ENCODE measurements around the gene DNAJC25.
A peak's percentile ranks its signal among the peaks of the same experiment; 100 is the strongest.
"Not testable (repeated sequence)": the region's sequence is repeated elsewhere in the genome, so short reads cannot be mapped to it uniquely, and the experiment has no call there.

DNAJC25 gene

GRCh38 chr9:111661802-111662521 is 30.8 kb downstream of the DNAJC25 start:
- DNase-seq = no peak
- in situ Hi-C loops (cut with MboI; ENCODE audit: low pct_unique_long_range_greater_than_20kb, low sequenced_read_pairs) = no loop called here

GRCh38 chr9:111662576-111663300 is 31.6 kb downstream of the DNAJC25 start:
- in situ Hi-C loops (cut with MboI; ENCODE audit: low pct_unique_long_range_greater_than_20kb, low sequenced_read_pairs) = no loop called here
- peak; percentile 56 for DNase-seq

- DNase-seq = no peak
- in situ Hi-C loops (cut with MboI; ENCODE audit: low pct_unique_long_range_greater_than_20kb, low sequenced_read_pairs) = no loop called here
Measured at GRCh38 chr9:111663301-111663823, 32.2 kb downstream of the DNAJC25 start.

- no peak for DNase-seq
- in situ Hi-C loops (cut with MboI; ENCODE audit: low pct_unique_long_range_greater_than_20kb, low sequenced_read_pairs) = no loop called here
Measured at GRCh38 chr9:111668026-111668573, 37.0 kb downstream of the DNAJC25 start.

- DNase-seq; in situ Hi-C loops (cut with MboI; ENCODE audit: low pct_unique_long_range_greater_than_20kb, low sequenced_read_pairs): not testable (repeated sequence)
Measured at GRCh38 chr9:111668601-111669000, 37.5 kb downstream of the DNAJC25 start.

GRCh38 chr9:111674319-111674718 is 43.2 kb downstream of the DNAJC25 start:
- in situ Hi-C loops (cut with MboI; ENCODE audit: low pct_unique_long_range_greater_than_20kb, low sequenced_read_pairs) = no loop called here
- no peak for DNase-seq

- in situ Hi-C loops (cut with MboI; ENCODE audit: low pct_unique_long_range_greater_than_20kb, low sequenced_read_pairs) = no loop called here
- no peak for DNase-seq
Measured at GRCh38 chr9:111676116-111676515, 45.0 kb downstream of the DNAJC25 start.

- in situ Hi-C loops (cut with MboI; ENCODE audit: low pct_unique_long_range_greater_than_20kb, low sequenced_read_pairs) = no loop called here
- DNase-seq = no peak
Measured at GRCh38 chr9:111678293-111678692, 47.2 kb downstream of the DNAJC25 start.

GRCh38 chr9:111679199-111679598 is 48.1 kb downstream of the DNAJC25 start:
- DNase-seq = no peak
- in situ Hi-C loops (cut with MboI; ENCODE audit: low pct_unique_long_range_greater_than_20kb, low sequenced_read_pairs) = no loop called here

- in situ Hi-C loops (cut with MboI; ENCODE audit: low pct_unique_long_range_greater_than_20kb, low sequenced_read_pairs) = no loop called here
- DNase-seq = no peak
Measured at GRCh38 chr9:111683392-111683791, 52.3 kb downstream of the DNAJC25 start.

GRCh38 chr9:111691672-111692329 is 60.7 kb downstream of the DNAJC25 start:
- in situ Hi-C loops (cut with MboI; ENCODE audit: low pct_unique_long_range_greater_than_20kb, low sequenced_read_pairs) = no loop called here

GRCh38 chr9:111696796-111697195 is 65.7 kb downstream of the DNAJC25 start:
- in situ Hi-C loops (cut with MboI; ENCODE audit: low pct_unique_long_range_greater_than_20kb, low sequenced_read_pairs) = no loop called here
- no peak for DNase-seq

More at GRCh38 chr9:111691672-111692329, 60.7 kb downstream of the DNAJC25 start:
- peak; percentile 63 for DNase-seq

- DNase-seq = no peak
- in situ Hi-C loops (cut with MboI; ENCODE audit: low pct_unique_long_range_greater_than_20kb, low sequenced_read_pairs) = no loop called here
Measured at GRCh38 chr9:111700776-111701175, 69.6 kb downstream of the DNAJC25 start.

Measured in KBM-7 (cell line).